RWPE2 (cell line): ENCODE data around the gene LDLRAD3.

Experiments used
- ATAC-seq: fragments of 200-7000 bp; cut with Tn5 transposase; 3 replicates; pipeline ENCODE4 v1.9.1; 2021; ENCODE audit warnings: low read depth
- DNase-seq: peaks from one replicate; pipeline ENCODE4 v3.0.0-alpha.2; 2020; ENCODE audit warnings: low spot score
- H3K27ac ChIP-seq: fragments of 450-650 bp; 2 replicates; pipeline ENCODE4 v1.5.1; 2017; ENCODE audit warnings: mild to moderate bottlenecking; ENCODE audit not compliant: poor library complexity, severe bottlenecking
- H3K27me3 ChIP-seq: fragments of 250-450 bp; sonication (Bioruptor Pico); 2 replicates; pipeline ENCODE4 v1.5.1; 2021; ENCODE audit warnings: mild to moderate bottlenecking, moderate library complexity; ENCODE audit not compliant: insufficient read depth, poor library complexity, severe bottlenecking
- H3K36me3 ChIP-seq: fragments of 250-450 bp; sonication (Bioruptor Pico); 2 replicates; pipeline ENCODE4 v1.5.1; 2020; ENCODE audit warnings: low read depth, mild to moderate bottlenecking, moderate library complexity
- H3K4me1 ChIP-seq: fragments of 250-450 bp; sonication (Bioruptor Pico); 2 replicates; pipeline ENCODE4 v1.5.1; 2021; ENCODE audit warnings: mild to moderate bottlenecking, moderate library complexity; ENCODE audit not compliant: insufficient read depth, poor library complexity, severe bottlenecking
- H3K4me3 ChIP-seq: fragments of 250-450 bp; sonication (Bioruptor Pico); 2 replicates; pipeline ENCODE4 v1.5.1; 2021; ENCODE audit warnings: mild to moderate bottlenecking, moderate library complexity; ENCODE audit not compliant: severe bottlenecking
- H3K9me3 ChIP-seq: fragments of 250-450 bp; sonication (Bioruptor Pico); 2 replicates; pipeline ENCODE4 v1.5.1; 2021; ENCODE audit warnings: mild to moderate bottlenecking, moderate library complexity; ENCODE audit not compliant: severe bottlenecking
- CTCF ChIP-seq: fragments of 450-650 bp; IDR thresholded peaks from one replicate; pipeline ENCODE4 v1.5.1; 2017; ENCODE audit warnings: mild to moderate bottlenecking, moderate library complexity; ENCODE audit not compliant: poor library complexity, severe bottlenecking

LDLRAD3 gene

DNA sequence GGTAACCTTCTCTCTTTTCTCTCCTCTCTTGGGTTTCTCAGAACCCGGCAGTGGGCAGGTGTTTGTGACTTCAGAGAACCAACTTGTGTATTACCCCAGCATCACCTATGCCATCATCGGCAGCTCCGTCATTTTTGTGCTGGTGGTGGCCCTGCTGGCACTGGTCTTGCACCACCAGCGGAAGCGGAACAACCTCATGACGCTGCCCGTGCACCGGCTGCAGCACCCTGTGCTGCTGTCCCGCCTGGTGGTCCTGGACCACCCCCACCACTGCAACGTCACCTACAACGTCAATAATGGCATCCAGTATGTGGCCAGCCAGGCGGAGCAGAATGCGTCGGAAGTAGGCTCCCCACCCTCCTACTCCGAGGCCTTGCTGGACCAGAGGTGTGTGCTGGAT is 283.2 kb downstream of the LDLRAD3 start:
- Histone ChIP-seq H3K4me1 (no peaks in the 10 kb centered on the region), H3K27me3 (no peaks in the 10 kb centered on the region), H3K4me3 (no peak overlapping the region), H3K9me3 (no peaks in the 10 kb centered on the region), H3K27ac (no peak overlapping the region), H3K36me3 (0 out of 2 replicates have a peak, but pooled peaks cover 5% of the 10 kb centered on the region)
- no peak for TF ChIP-seq CTCF
- DNase-seq = no peak
- ATAC-seq = no peak

DNA sequence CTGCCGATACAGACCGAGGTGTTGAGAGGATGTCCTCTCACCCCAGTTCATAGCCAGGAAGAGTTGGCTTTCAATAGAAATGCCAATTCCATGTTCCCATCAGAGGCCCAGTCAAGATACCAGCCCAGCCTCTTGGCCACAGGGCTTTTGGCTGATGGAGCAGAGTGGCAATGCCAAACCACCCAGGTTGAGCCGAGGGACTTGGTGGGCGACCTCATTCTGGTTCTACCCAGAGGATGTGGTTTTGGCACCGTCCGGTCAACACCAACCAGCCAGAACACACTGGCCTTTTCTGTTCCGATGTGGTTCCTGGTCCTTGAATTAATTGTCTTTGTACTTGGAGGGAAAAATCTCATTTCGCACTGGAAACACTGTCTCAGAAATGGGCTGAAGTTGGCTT is 284.8 kb downstream of the LDLRAD3 start:
- TF ChIP-seq CTCF = no peak
- Histone ChIP-seq H3K27me3 (no peaks in the 10 kb centered on the region), H3K4me1 (no peaks in the 10 kb centered on the region), H3K4me3 (no peak overlapping the region), H3K9me3 (no peaks in the 10 kb centered on the region), H3K36me3 (0 out of 2 replicates have a peak, but pooled peaks cover 5% of the 10 kb centered on the region), H3K27ac (no peak overlapping the region)
- DNase-seq (no peak), ATAC-seq (no peak)

DNA sequence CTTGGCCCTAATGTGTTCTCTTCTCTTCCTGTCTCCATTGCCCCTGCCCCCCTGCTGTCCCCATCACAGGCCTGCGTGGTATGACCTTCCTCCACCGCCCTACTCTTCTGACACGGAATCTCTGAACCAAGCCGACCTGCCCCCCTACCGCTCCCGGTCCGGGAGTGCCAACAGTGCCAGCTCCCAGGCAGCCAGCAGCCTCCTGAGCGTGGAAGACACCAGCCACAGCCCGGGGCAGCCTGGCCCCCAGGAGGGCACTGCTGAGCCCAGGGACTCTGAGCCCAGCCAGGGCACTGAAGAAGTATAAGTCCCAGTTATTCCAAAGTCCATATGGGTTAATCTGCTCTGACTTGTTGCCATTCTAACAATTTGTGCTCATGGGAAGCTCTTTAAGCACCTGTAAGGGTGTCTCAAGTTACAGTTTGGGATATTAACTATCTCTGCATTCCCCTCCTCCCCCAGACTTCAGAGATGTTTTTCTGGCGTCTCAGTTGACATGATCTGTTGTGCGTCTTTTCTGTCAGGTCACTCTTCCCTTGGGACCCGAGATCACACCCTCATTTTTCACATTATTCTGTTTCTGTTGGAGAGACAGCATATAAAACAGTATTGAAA is 285.3 kb downstream of the LDLRAD3 start:
- DNase-seq (no peak), ATAC-seq (no peak)
- Histone ChIP-seq H3K36me3 (0 out of 2 replicates have a peak, but pooled peaks cover 5% of the 10 kb centered on the region), H3K27ac (no peak overlapping the region), H3K4me3 (no peak overlapping the region), H3K27me3 (no peaks in the 10 kb centered on the region), H3K9me3 (no peaks in the 10 kb centered on the region), H3K4me1 (no peaks in the 10 kb centered on the region)
- TF ChIP-seq CTCF = no peak

DNA sequence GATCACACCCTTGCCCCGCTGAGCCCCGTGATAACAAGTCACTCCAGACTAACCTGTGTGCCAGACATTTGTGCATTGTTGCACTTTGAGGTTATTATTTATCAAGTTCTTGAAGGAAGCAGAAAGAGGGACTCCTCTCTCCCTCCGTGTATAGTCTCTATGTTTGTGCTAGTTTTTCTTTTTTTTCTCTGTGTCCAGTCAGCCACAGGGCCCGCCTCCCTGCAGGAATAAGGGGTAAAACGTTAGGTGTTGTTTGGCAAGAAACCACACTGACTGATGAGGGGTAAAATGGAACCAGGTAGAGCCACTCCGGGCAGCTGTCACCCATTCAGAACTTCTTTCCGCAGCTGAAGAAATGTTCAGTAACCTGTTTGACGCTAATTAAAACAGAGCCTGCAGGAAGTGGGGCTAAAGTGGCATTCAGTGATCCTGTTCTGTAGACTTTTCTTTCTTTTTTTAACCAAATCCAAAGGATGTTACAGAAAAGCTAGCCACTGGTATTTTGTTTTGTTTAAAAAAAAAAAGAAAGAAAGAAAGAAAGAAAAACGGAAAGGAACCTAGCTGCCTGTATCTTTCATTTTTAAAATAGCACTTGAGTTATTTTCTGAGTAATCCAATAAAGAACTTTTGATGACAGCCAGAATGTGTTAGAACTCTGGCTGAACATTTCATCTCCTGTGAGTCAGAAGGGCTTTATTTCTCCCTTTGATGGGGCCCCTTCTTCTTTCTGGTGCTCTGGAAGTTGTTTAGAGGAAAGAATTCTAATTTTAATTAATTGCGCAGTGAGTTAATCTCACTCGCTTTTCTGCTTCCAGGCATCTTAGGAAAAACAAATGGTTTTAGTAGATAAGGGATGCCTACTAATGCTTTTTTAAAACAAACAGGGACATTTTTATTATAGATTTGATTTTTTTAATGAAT is 287.2 kb downstream of the LDLRAD3 start:
- DNase-seq (no peak), ATAC-seq (no peak)
- H3K27ac ChIP-seq = no peak overlapping the region
- no peak for TF ChIP-seq CTCF
- no peaks in the 10 kb centered on the region for H3K4me1 ChIP-seq
- no peaks in the 10 kb centered on the region for H3K9me3 ChIP-seq
- 0 out of 2 replicates have a peak, but pooled peaks cover 5% of the 10 kb centered on the region for H3K36me3 ChIP-seq
- no peak overlapping the region for H3K4me3 ChIP-seq
- H3K27me3 ChIP-seq = no peaks in the 10 kb centered on the region
